H1 (cell line): Measurements from ENCODE around the gene KIF25. TPM values are rescaled to one million over a fixed set of nuclear protein-coding genes. Genes with fewer than 3 reads are reported as not detected.

Experiments used
- CTCF ChIA-PET: fragments of 300-600 bp; sonication (Branson Sonifier 250); formaldehyde crosslinking; loops from one replicate; lab custom pipeline; 2021; ENCODE audit not compliant: partially characterized antibody; lab: Charles Lee
- POLR2A ChIA-PET: fragments of 300-600 bp; sonication (Branson Sonifier 250); formaldehyde crosslinking; loops from one replicate; lab custom pipeline; 2021; ENCODE audit warnings: inconsistent platforms; ENCODE audit not compliant: partially characterized antibody; lab: Charles Lee
- DNase-seq, 2 experiments: peaks; one replicate each; pipeline versions ENCODE4 v3.0.0 to v3.0.0-alpha.2; 2010 to 2022; ENCODE audit warnings: low spot score in 2 of 2, low read depth in 1 of 2, mixed read lengths in 1 of 2
- FAIRE-seq: peaks from 2 replicates; lab custom pipeline; 2011; peaks lifted over from hg19 to GRCh38; lab: Jason Lieb, UNC
- H2AFZ ChIP-seq: 2 replicates; pipeline ENCODE4 v1.8.1; 2012; ENCODE audit warnings: low read length, inconsistent platforms
- H2AK5ac ChIP-seq: 2 replicates; pipeline ENCODE4 v1.6.1; 2013; ENCODE audit warnings: low read depth, low read length
- H2BK120ac ChIP-seq: replicated peaks from 2 replicates; pipeline ENCODE3; 2013; ENCODE audit warnings: low read depth, low read length, inconsistent platforms
- H2BK12ac ChIP-seq: 2 replicates; pipeline ENCODE4 v1.6.1; 2013; ENCODE audit warnings: low read depth, low read length
- H2BK15ac ChIP-seq: 2 replicates; pipeline ENCODE4 v1.6.1; 2013; ENCODE audit warnings: low read length
- H2BK20ac ChIP-seq: 2 replicates; pipeline ENCODE4 v1.6.1; 2013; ENCODE audit warnings: low read length
- H2BK5ac ChIP-seq: 2 replicates; pipeline ENCODE4 v1.6.1; 2013; ENCODE audit warnings: low read depth, low read length
- H3K14ac ChIP-seq: 2 replicates; pipeline ENCODE4 v1.6.1; 2013; ENCODE audit warnings: inconsistent platforms; ENCODE audit not compliant: insufficient read length
- H3K18ac ChIP-seq: 2 replicates; pipeline ENCODE4 v1.6.1; 2013; ENCODE audit warnings: low read length; ENCODE audit errors: extremely low read depth
- H3K23ac ChIP-seq: 2 replicates; pipeline ENCODE4 v1.6.1; 2013; ENCODE audit warnings: inconsistent platforms; ENCODE audit not compliant: insufficient read length
- H3K23me2 ChIP-seq: 2 replicates; pipeline ENCODE4 v1.6.1; 2013; ENCODE audit warnings: low read depth, low read length
- H3K27ac ChIP-seq: 2 replicates; pipeline ENCODE4 v1.6.1; 2011; ENCODE audit warnings: low read depth, low read length, inconsistent platforms
- H3K27me3 ChIP-seq, 4 experiments: replicated peaks in 1 of 4; 1 replicate in 1 of 4; 2 replicates in 3 of 4; pipeline versions ENCODE4 v1.6.1 to v1.8.1; 2011 to 2013; ENCODE audit warnings: low read length in 3 of 4, mild to moderate bottlenecking in 3 of 4, inconsistent platforms in 2 of 4, mixed read lengths in 2 of 4, moderate library complexity in 1 of 4; ENCODE audit not compliant: control insufficient read depth in 3 of 4, insufficient read depth in 3 of 4; ENCODE audit errors: extremely low read depth in 1 of 4
- H3K36me3 ChIP-seq, 4 experiments: 2 replicates each; pipeline versions ENCODE4 v1.6.1 to v1.8.1; 2011 to 2013; ENCODE audit warnings: mild to moderate bottlenecking in 4 of 4, low read length in 3 of 4, moderate library complexity in 2 of 4, control low read depth in 1 of 4, inconsistent platforms in 1 of 4; ENCODE audit not compliant: insufficient read depth in 4 of 4, control insufficient read depth in 2 of 4
- H3K4ac ChIP-seq: replicated peaks from 2 replicates; pipeline ENCODE3; 2013; ENCODE audit warnings: low read length, low read depth, mixed read lengths, inconsistent platforms; ENCODE audit not compliant: insufficient read length
- H3K4me1 ChIP-seq, 4 experiments: replicated peaks in 1 of 4; 1 replicate in 1 of 4; 2 replicates in 3 of 4; pipeline versions ENCODE4 v1.6.1 to v1.8.1; 2011 to 2013; ENCODE audit warnings: low read length in 3 of 4, inconsistent platforms in 2 of 4, mixed read lengths in 1 of 4; ENCODE audit not compliant: insufficient read depth in 4 of 4, control insufficient read depth in 3 of 4
- H3K4me2 ChIP-seq, 2 experiments: 2 replicates each; pipeline versions ENCODE4 v1.6.1 to v1.8.1; 2011 to 2013; ENCODE audit warnings: low read depth in 2 of 2, low read length in 2 of 2, control low read depth in 1 of 2, inconsistent platforms in 1 of 2, mild to moderate bottlenecking in 1 of 2; ENCODE audit not compliant: insufficient read depth in 1 of 2
- H3K4me3 ChIP-seq, 4 experiments: fragments of 200-600, 300-600 bp in 1 of 4; sonication (generic), shearing (Covaris generic), sonication (Bioruptor Twin) in 1 of 4; 2 replicates each; pipeline versions ENCODE4 v1.5.1 to v1.8.1; 2011 to 2016; ENCODE audit warnings: low read length in 4 of 4, low read depth in 3 of 4, control low read depth in 2 of 4, inconsistent platforms in 2 of 4, mild to moderate bottlenecking in 2 of 4, mixed read lengths in 1 of 4, moderate library complexity in 1 of 4; ENCODE audit not compliant: insufficient read depth in 2 of 4; ENCODE audit errors: extremely low read depth in 1 of 4
- H3K56ac ChIP-seq: replicated peaks from 2 replicates; pipeline ENCODE3; 2013; ENCODE audit warnings: low read depth, mild to moderate bottlenecking, mixed read lengths, low read length, inconsistent platforms; ENCODE audit not compliant: insufficient read length
- H3K79me1 ChIP-seq: 2 replicates; pipeline ENCODE4 v1.6.1; 2013; ENCODE audit warnings: low read depth, low read length, control low read depth
- H3K79me2 ChIP-seq, 2 experiments: 2 replicates each; pipeline versions ENCODE4 v1.6.1 to v1.8.1; 2012 to 2013; ENCODE audit warnings: low read length in 2 of 2, mild to moderate bottlenecking in 2 of 2, inconsistent platforms in 1 of 2; ENCODE audit not compliant: insufficient read depth in 2 of 2, control insufficient read depth in 1 of 2
- H3K9ac ChIP-seq, 4 experiments: replicated peaks in 1 of 4; 1 replicate in 1 of 4; 2 replicates in 3 of 4; pipeline versions ENCODE4 v1.6.1 to v1.8.1; 2011 to 2013; ENCODE audit warnings: low read depth in 3 of 4, low read length in 3 of 4, control low read depth in 2 of 4, mild to moderate bottlenecking in 2 of 4, moderate library complexity in 2 of 4, inconsistent platforms in 1 of 4; ENCODE audit errors: extremely low read depth in 1 of 4
- H3K9me3 ChIP-seq, 2 experiments: 2 replicates each; pipeline versions ENCODE4 v1.6.1 to v1.8.1; 2012 to 2013; ENCODE audit warnings: mild to moderate bottlenecking in 2 of 2, moderate library complexity in 2 of 2, control low read depth in 1 of 2, inconsistent platforms in 1 of 2, low read depth in 1 of 2, low read length in 1 of 2, mixed read lengths in 1 of 2; ENCODE audit not compliant: insufficient read depth in 2 of 2
- H4K20me1 ChIP-seq, 2 experiments: replicated peaks in 1 of 2; 2 replicates each; pipeline versions ENCODE3 to v1.8.1; 2011 to 2013; ENCODE audit warnings: inconsistent platforms in 2 of 2, low read length in 2 of 2, mild to moderate bottlenecking in 1 of 2; ENCODE audit not compliant: insufficient read depth in 2 of 2, control insufficient read depth in 1 of 2
- H4K5ac ChIP-seq: 2 replicates; pipeline ENCODE4 v1.6.1; 2013; ENCODE audit warnings: low read length, low read depth, mixed read lengths, inconsistent platforms; ENCODE audit not compliant: insufficient read length
- H4K8ac ChIP-seq: 2 replicates; pipeline ENCODE4 v1.8.0; 2013; ENCODE audit warnings: mild to moderate bottlenecking, moderate library complexity, low read length, inconsistent platforms; ENCODE audit not compliant: insufficient read depth; ENCODE audit errors: extremely low read depth
- H4K91ac ChIP-seq: replicated peaks from 2 replicates; pipeline ENCODE3; 2013; ENCODE audit warnings: low read length, mixed read lengths, inconsistent platforms; ENCODE audit not compliant: insufficient read length
- RXRA ChIP-seq: IDR thresholded peaks from 2 replicates; pipeline ENCODE4 v1.6.1; 2011; ENCODE audit warnings: low read depth, mild to moderate bottlenecking, low read length, moderate library complexity; ENCODE audit not compliant: insufficient read depth
- whole genome bisulfite sequencing, 2 experiments: shearing (Covaris generic) in 1 of 2; methylation state at CpG; one replicate each; pipeline versions ENCODE4 v1.1.6 to v1.1.7; 2013 to 2015; ENCODE audit warnings: low lambda C conversion rate in 2 of 2, mixed read lengths in 2 of 2, inconsistent platforms in 1 of 2, low coverage in 1 of 2, missing lambda C conversion rate in 1 of 2; ENCODE audit not compliant: insufficient replicate concordance in 2 of 2, insufficient coverage in 1 of 2, insufficient read length in 1 of 2; ENCODE audit errors: extremely low coverage in 1 of 2, missing lambda C conversion rate in 1 of 2; 5-methylcytosine and 5-hydroxymethylcytosine counted together
- polyA plus RNA-seq, 7 experiments: library from polyadenylated mRNA; depleted of rRNA in 3 of 7; stranded (reverse) in 5 of 7; unstranded in 2 of 7; fragments of >200 nt in 5 of 7; fragments of 200-250 nt in 2 of 7; gene quantifications; 1 replicate in 5 of 7; 2 replicates in 1 of 7; 4 replicates in 1 of 7; pipeline versions ENCODE4 v1.2.1 to v1.2.3, GENCODE V29; 2011 to 2013; ENCODE audit warnings: missing spikeins in 2 of 7, mixed read lengths in 2 of 7
- total RNA-seq: library from RNA; stranded (reverse); fragmentation: NEBNext Ultra II Directional; extraction: Animal tissue kit (Norgen Biotek cat#: 25700); gene quantifications from 2 replicates; pipeline ENCODE4 v1.2.1, GENCODE V29; 2021

The KIF25 gene
- total and polyA plus RNA-seq, 2 of the 8 experiments (the other 6 are each of a cell fraction or from before 2014, with no cell fraction given): 1.5 to 2.0 TPM

- Histone ChIP-seq H3K23me2 (no peaks in the 10 kb centered on the region), H3K18ac (no peak overlapping the region), H3K27ac (no peak overlapping the region), H3K4me3 (no peak overlapping the region), H3K4ac (no peak overlapping the region), H4K8ac (no peak overlapping the region), H3K56ac (no peak overlapping the region), H3K9me3 (no peaks in the 10 kb centered on the region), H2BK5ac (no peak overlapping the region), H4K5ac (no peak overlapping the region), H2BK120ac (no peak overlapping the region), H2BK12ac (no peak overlapping the region), H4K91ac (no peak overlapping the region), H2BK20ac (no peak overlapping the region), H2BK15ac (no peak overlapping the region), H3K36me3 (peaks cover 28 to 75% (median 49%) of the 10 kb centered on the region in 4 experiments), H3K9ac (no peak overlapping the region), H3K79me2 (peaks cover 5 to 11% of the 10 kb centered on the region in 2 experiments; a peak in 3 of 4 replicates), H2AK5ac (no peak overlapping the region), H3K4me1 (no peaks in the 10 kb centered on the region), H3K23ac (no peak overlapping the region), H4K20me1 (peaks cover 2 to 9% of the 10 kb centered on the region in 2 experiments), H3K4me2 (no peak overlapping the region), H3K14ac (no peak overlapping the region), H3K79me1 (peaks cover 3% of the 10 kb centered on the region; the same call in 1 of the 2 replicates), H2AFZ (no peak overlapping the region), H3K27me3 (no peaks in the 10 kb centered on the region)
- no peak for TF ChIP-seq RXRA
- CTCF ChIA-PET: no interaction called here
- 94% methylated on average over 27 of the region's 29 CpGs; no CpG with 5 or more reads in 1 of the 2 experiments for whole genome bisulfite sequencing, 2 experiments
- POLR2A ChIA-PET: interaction anchor here (0.9 kb wide), 1 partner anchor 16 kb away, joined by 5 read pairs; no protein-coding TSS in a partner anchor
- DNase-seq: no peak
- no peak for FAIRE-seq
Observed at GRCh38 chr6:167951781-167952511, 45.5 kb upstream of the KIF25 start.
